ENCODE data around the gene NES.
A peak's percentile ranks its signal among the peaks of the same experiment; 100 is the strongest.

GRCh38 chr1:156708218-156708661 is 31.0 kb upstream of the NES start:
- peak; percentile 65; the same call in 1 of the 2 replicates for TF ChIP-seq GATA2 (IDR thresholded peaks at IDR 0.05; ENCODE audit: low read depth, low read length)
- TF ChIP-seq GATA3 (IDR thresholded peaks at IDR 0.05; ENCODE audit: low read depth, low read length): no peak

Measured in SH-SY5Y (cell line).